K562 (cell line): Measurements from ENCODE around the gene RASGRP4. TPM values are rescaled to one million over a fixed set of nuclear protein-coding genes. Genes with fewer than 3 reads are reported as not detected.

ENCODE experiments used
- ATF1 ChIP-seq, 2 experiments: fragments of 450-650 bp in 1 of 2; IDR thresholded peaks; 2 replicates each; pipeline ENCODE4 v1.6.1; 2016; ENCODE audit warnings: missing compliant biosample characterization in 1 of 2, missing genetic modification characterization in 1 of 2
- CBX1 ChIP-seq: sonication (generic); IDR thresholded peaks from 2 replicates; pipeline ENCODE4 v1.6.1; 2016; ENCODE audit warnings: antibody characterized with exemption, low read depth, mild to moderate bottlenecking
- DPF2 ChIP-seq: fragments of 450-650 bp; IDR thresholded peaks from 2 replicates; pipeline ENCODE4 v1.6.1; 2016
- FOXM1 ChIP-seq, 2 experiments: fragments of 450-650 bp in 1 of 2; sonication (generic) in 1 of 2; formaldehyde crosslinking in 1 of 2; IDR thresholded peaks; 2 replicates each; pipeline versions ENCODE4 v1.6.1 to v1.9.0; 2017 to 2022; ENCODE audit warnings: low read depth in 2 of 2, mild to moderate bottlenecking in 2 of 2, missing genetic modification reagents in 1 of 2, moderate library complexity in 1 of 2
- GATAD2A ChIP-seq: fragments of 450-650 bp; IDR thresholded peaks from 2 replicates; pipeline ENCODE4 v1.6.1; 2017
- HDAC6 ChIP-seq: IDR thresholded peaks from 2 replicates; pipeline ENCODE4 v1.6.1; 2012; ENCODE audit warnings: low read depth, mild to moderate bottlenecking, control low read depth, inconsistent platforms, low read length, moderate library complexity
- HOMEZ ChIP-seq: fragments of 250-450 bp; sonication (Bioruptor Pico); IDR thresholded peaks from 2 replicates; pipeline ENCODE4 v1.4.0; 2020; ENCODE audit warnings: mild to moderate bottlenecking, moderate library complexity
- KLF1 ChIP-seq: fragments of 450-650 bp; IDR thresholded peaks from 2 replicates; pipeline ENCODE4 v1.6.1; 2016; ENCODE audit warnings: missing genetic modification characterization, missing compliant biosample characterization
- L3MBTL2 ChIP-seq: fragments of 450-650 bp; IDR thresholded peaks from 2 replicates; pipeline ENCODE4 v1.6.1; 2016; ENCODE audit warnings: mild to moderate bottlenecking, moderate library complexity
- MIER1 ChIP-seq: fragments of 450-650 bp; IDR thresholded peaks from 2 replicates; pipeline ENCODE4 v1.6.1; 2016; ENCODE audit warnings: antibody characterized with exemption, mild to moderate bottlenecking, low read depth
- TEAD4 ChIP-seq, 2 experiments: sonication (generic) in 1 of 2; formaldehyde crosslinking in 1 of 2; IDR thresholded peaks; 2 replicates each; pipeline versions ENCODE4 v1.6.1 to v1.8.0; 2012 to 2022; ENCODE audit warnings: borderline replicate concordance in 1 of 2, inconsistent platforms in 1 of 2, low read length in 1 of 2, mild to moderate bottlenecking in 1 of 2, missing genetic modification reagents in 1 of 2
- ZFP36 ChIP-seq: fragments of 150-350 bp; IDR thresholded peaks from 2 replicates; pipeline ENCODE4 v1.6.1; 2018; ENCODE audit warnings: low read length, low read depth; ENCODE audit not compliant: partially characterized antibody
- ZNF165 ChIP-seq: fragments of 250-450 bp; sonication (Bioruptor Pico); IDR thresholded peaks from 2 replicates; pipeline ENCODE4 v1.4.0; 2020; ENCODE audit warnings: borderline replicate concordance
- ZNF583 ChIP-seq: fragments of 250-450 bp; sonication (Bioruptor Pico); IDR thresholded peaks from 2 replicates; pipeline ENCODE4 v1.4.0; 2020
- polyA plus RNA-seq, 8 experiments: library from polyadenylated mRNA; depleted of rRNA in 4 of 8; stranded (reverse) in 5 of 8; unstranded in 3 of 8; fragments of >200 nt; fragmentation: Nextera tagmentation in 2 of 8; fragmentation: Illumina TruSeq in 1 of 8; extraction: Ambion mirVana in 2 of 8; extraction: Trizol in 1 of 8; gene quantifications; 2 replicates each; pipeline versions ENCODE4 v1.2.1 to v1.2.3, GENCODE V29; 2011 to 2014; ENCODE audit warnings: inconsistent platforms in 1 of 8, missing spikeins in 1 of 8
- total RNA-seq, 7 experiments: library from RNA; depleted of rRNA in 6 of 7; stranded (reverse); fragments of >200 nt in 6 of 7; fragmentation: Illumina TruSeq in 2 of 7; extraction: Trizol in 2 of 7; gene quantifications; 2 replicates each; pipeline versions ENCODE4 v1.2.1 to v1.2.3, GENCODE V29; 2011 to 2021; ENCODE audit warnings: low replicate concordance in 1 of 7
- TF ChIP-seq, protein P1 (sequence below): sonication (generic); formaldehyde crosslinking; IDR thresholded peaks from 2 replicates; pipeline ENCODE4 v1.8.0; 2022; ENCODE audit warnings: mild to moderate bottlenecking, missing genetic modification reagents
- TF ChIP-seq, protein P2 (sequence below): sonication (generic); formaldehyde crosslinking; IDR thresholded peaks from 2 replicates; pipeline ENCODE4 v1.9.0; 2022; ENCODE audit warnings: mild to moderate bottlenecking, missing genetic modification reagents
- TF ChIP-seq, protein P3 (sequence below): fragments of 150-350 bp; conservative IDR thresholded peaks from 2 replicates; pipeline ENCODE4 v1.6.1; 2014; ENCODE audit warnings: low read length
- TF ChIP-seq, protein P4 (sequence below): fragments of 450-650 bp; formaldehyde crosslinking; IDR thresholded peaks from 2 replicates; pipeline ENCODE4 v1.4.0; 2020; ENCODE audit warnings: mild to moderate bottlenecking, moderate library complexity

RASGRP4 gene
- total and polyA plus RNA-seq, 9 of the 15 experiments (the other 6 are each of a cell fraction or from before 2014, with no cell fraction given), result 0.39 to 4.6 (median 3.8) TPM

GRCh38 chr19:38452430-38453366, 26.7 kb upstream of the RASGRP4 start (continued):
- TF ChIP-seq ZNF165 (CRISPR knock-in tag) (no peak), FOXM1 (IDR thresholded peaks at IDR 0.05; ENCODE audit: low read depth) (no peak), FOXM1 (CRISPR knock-in tag; IDR thresholded peaks at IDR 0.05; ENCODE audit: low read depth) (0 out of 2 replicates have a peak, but pooled peaks have one; percentile 57), ATF1 (CRISPR knock-in tag; IDR thresholded peaks at IDR 0.05) (no peak), ATF1 (tag; IDR thresholded peaks at IDR 0.05) (peak; percentile 74), L3MBTL2 (peak; percentile 100), HOMEZ (0 out of 2 replicates have a peak, but pooled peaks have one; percentile 51), GATAD2A (no peak), TEAD4 (IDR thresholded peaks at IDR 0.05; ENCODE audit: low read length) (no peak; the same call in none of the 2 replicates), TEAD4 (CRISPR knock-in tag; IDR thresholded peaks at IDR 0.05; ENCODE audit: borderline replicate concordance) (peak; percentile 57; the same call in 1 of the 2 replicates), MIER1 (no peak), ZFP36 (no peak), KLF1 (tag) (no peak), CBX1 (peak; percentile 73; the same call in 1 of the 2 replicates), ZNF583 (CRISPR knock-in tag) (peak; percentile 72; the same call in 1 of the 2 replicates), HDAC6 (no peak), DPF2 (peak; percentile 46; the same call in 1 of the 2 replicates)
- TF ChIP-seq, protein P1, sequence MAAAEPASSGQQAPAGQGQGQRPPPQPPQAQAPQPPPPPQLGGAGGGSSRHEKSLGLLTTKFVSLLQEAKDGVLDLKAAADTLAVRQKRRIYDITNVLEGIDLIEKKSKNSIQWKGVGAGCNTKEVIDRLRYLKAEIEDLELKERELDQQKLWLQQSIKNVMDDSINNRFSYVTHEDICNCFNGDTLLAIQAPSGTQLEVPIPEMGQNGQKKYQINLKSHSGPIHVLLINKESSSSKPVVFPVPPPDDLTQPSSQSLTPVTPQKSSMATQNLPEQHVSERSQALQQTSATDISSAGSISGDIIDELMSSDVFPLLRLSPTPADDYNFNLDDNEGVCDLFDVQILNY, result no peak
- TF ChIP-seq, protein P2, sequence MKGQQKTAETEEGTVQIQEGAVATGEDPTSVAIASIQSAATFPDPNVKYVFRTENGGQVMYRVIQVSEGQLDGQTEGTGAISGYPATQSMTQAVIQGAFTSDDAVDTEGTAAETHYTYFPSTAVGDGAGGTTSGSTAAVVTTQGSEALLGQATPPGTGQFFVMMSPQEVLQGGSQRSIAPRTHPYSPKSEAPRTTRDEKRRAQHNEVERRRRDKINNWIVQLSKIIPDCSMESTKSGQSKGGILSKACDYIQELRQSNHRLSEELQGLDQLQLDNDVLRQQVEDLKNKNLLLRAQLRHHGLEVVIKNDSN, result no peak; the same call in 1 of the 2 replicates
- TF ChIP-seq, protein P3, sequence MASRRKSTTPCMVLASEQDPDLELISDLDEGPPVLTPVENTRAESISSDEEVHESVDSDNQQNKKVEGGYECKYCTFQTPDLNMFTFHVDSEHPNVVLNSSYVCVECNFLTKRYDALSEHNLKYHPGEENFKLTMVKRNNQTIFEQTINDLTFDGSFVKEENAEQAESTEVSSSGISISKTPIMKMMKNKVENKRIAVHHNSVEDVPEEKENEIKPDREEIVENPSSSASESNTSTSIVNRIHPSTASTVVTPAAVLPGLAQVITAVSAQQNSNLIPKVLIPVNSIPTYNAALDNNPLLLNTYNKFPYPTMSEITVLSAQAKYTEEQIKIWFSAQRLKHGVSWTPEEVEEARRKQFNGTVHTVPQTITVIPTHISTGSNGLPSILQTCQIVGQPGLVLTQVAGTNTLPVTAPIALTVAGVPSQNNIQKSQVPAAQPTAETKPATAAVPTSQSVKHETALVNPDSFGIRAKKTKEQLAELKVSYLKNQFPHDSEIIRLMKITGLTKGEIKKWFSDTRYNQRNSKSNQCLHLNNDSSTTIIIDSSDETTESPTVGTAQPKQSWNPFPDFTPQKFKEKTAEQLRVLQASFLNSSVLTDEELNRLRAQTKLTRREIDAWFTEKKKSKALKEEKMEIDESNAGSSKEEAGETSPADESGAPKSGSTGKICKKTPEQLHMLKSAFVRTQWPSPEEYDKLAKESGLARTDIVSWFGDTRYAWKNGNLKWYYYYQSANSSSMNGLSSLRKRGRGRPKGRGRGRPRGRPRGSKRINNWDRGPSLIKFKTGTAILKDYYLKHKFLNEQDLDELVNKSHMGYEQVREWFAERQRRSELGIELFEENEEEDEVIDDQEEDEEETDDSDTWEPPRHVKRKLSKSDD, result no peak
- TF ChIP-seq, protein P4, sequence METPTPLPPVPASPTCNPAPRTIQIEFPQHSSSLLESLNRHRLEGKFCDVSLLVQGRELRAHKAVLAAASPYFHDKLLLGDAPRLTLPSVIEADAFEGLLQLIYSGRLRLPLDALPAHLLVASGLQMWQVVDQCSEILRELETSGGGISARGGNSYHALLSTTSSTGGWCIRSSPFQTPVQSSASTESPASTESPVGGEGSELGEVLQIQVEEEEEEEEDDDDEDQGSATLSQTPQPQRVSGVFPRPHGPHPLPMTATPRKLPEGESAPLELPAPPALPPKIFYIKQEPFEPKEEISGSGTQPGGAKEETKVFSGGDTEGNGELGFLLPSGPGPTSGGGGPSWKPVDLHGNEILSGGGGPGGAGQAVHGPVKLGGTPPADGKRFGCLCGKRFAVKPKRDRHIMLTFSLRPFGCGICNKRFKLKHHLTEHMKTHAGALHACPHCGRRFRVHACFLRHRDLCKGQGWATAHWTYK (CRISPR knock-in tag), result peak; percentile 72; the same call in 1 of the 2 replicates
